Kidney (tissue), 14 donors: ENCODE results near the gene BACH2. TPM values are rescaled to one million over a fixed set of nuclear protein-coding genes. Genes with fewer than 3 reads are reported as not detected.
A peak's percentile ranks its signal among the peaks of the same experiment; 100 is the strongest.

Source experiments
- DNase-seq, 5 donors: peaks; one replicate each; pipeline ENCODE4 v3.0.0-alpha.2; 2013 to 2020
- FAIRE-seq: peaks from 2 replicates; lab custom pipeline; 2012; peaks lifted over from hg19 to GRCh38; lab: Jason Lieb, UNC
- H3K27ac ChIP-seq, 2 donors: one replicate each; pipeline ENCODE4 v1.7.0; 2013; ENCODE audit warnings: low read depth in 2 of 2, low read length in 2 of 2, inconsistent platforms in 1 of 2
- H3K27me3 ChIP-seq: one replicate; pipeline ENCODE4 v1.7.1; 2013; ENCODE audit warnings: low read length, inconsistent platforms; ENCODE audit not compliant: control insufficient read depth, insufficient read depth
- H3K36me3 ChIP-seq, 3 donors: one replicate each; pipeline versions ENCODE4 v1.7.0 to v1.7.1; 2013; ENCODE audit warnings: low read length in 3 of 3, control low read depth in 1 of 3, inconsistent platforms in 1 of 3; ENCODE audit not compliant: insufficient read depth in 3 of 3, control insufficient read depth in 2 of 3
- H3K4me1 ChIP-seq, 3 donors: one replicate each; pipeline versions ENCODE4 v1.7.0 to v1.7.1; 2013; ENCODE audit warnings: low read length in 3 of 3, inconsistent platforms in 1 of 3, low read depth in 1 of 3; ENCODE audit not compliant: control insufficient read depth in 2 of 3, insufficient read depth in 2 of 3
- H3K4me3 ChIP-seq, 3 donors: one replicate each; pipeline versions ENCODE4 v1.7.0 to v1.8.1; 2013; ENCODE audit warnings: low read length in 3 of 3, control low read depth in 1 of 3, inconsistent platforms in 1 of 3
- H3K9ac ChIP-seq, 3 donors: one replicate each; pipeline versions ENCODE4 v1.7.0 to v1.7.1; 2013; ENCODE audit warnings: low read length in 3 of 3, control low read depth in 1 of 3, inconsistent platforms in 1 of 3
- H3K9me3 ChIP-seq, 3 donors: one replicate each; pipeline versions ENCODE4 v1.7.0 to v1.7.1; 2013; ENCODE audit warnings: low read length in 3 of 3, control low read depth in 1 of 3, inconsistent platforms in 1 of 3; ENCODE audit not compliant: control insufficient read depth in 2 of 3, insufficient read depth in 1 of 3
- CTCF ChIP-seq: IDR thresholded peaks from 3 replicates; pipeline ENCODE4 v1.5.1; 2012; ENCODE audit warnings: mild to moderate bottlenecking, moderate library complexity, borderline replicate concordance; ENCODE audit not compliant: insufficient read depth; ENCODE audit errors: extremely low read depth
- intact Hi-C: fragments of 100-400 bp; cut with DNase I; formaldehyde crosslinking; loops from one replicate; pipeline ENCODE4 v1.11.1; 2022
- polyA plus RNA-seq: library from polyadenylated mRNA; stranded (reverse); fragments of 350-450 nt; fragmentation: Illumina TruSeq; extraction: RNeasy Lipid Tissue Mini Kit (QIAGEN cat#74804); gene quantifications from one replicate; pipeline ENCODE4 v1.2.3, GENCODE V29; 2014; ENCODE audit warnings: low read depth, low replicate concordance; ENCODE audit not compliant: insufficient read depth
- total RNA-seq: library from RNA; stranded (reverse); fragmentation: NEBNext Ultra II Directional; extraction: Animal tissue kit (Norgen Biotek cat#: 25700); gene quantifications from one replicate; pipeline ENCODE4 v1.2.1, GENCODE V29; 2021
- donor health status: control.
- donor health status: control.
- donor health status: control.
- donor health status: control.
- donor health status: control.
- donor health status: DM: yes; HTN: yes; CAD: no.
- donor health status: Normal renal cell carcinoma (clear cell type).

BACH2 gene
- total and polyA plus RNA-seq, 2 donors from 2014 or later = 0.32 to 6.9 TPM

GRCh38 chr6:90197854-90198496 is 98.7 kb downstream of the BACH2 start:
- intact Hi-C loops = no loop called here
- H3K27ac ChIP-seq = no peak overlapping the region
- no peaks in the 10 kb centered on the region for H3K27me3 ChIP-seq
- H3K9me3 ChIP-seq = peaks cover 0 to 4% (median 0%) of the 10 kb centered on the region in 3 donors
- no peak for TF ChIP-seq CTCF
- no peak for FAIRE-seq
- no peak for DNase-seq
- H3K9ac ChIP-seq = no peak overlapping the region
- H3K36me3 ChIP-seq = no peaks in the 10 kb centered on the region
- H3K4me1 ChIP-seq = no peaks in the 10 kb centered on the region
- H3K4me3 ChIP-seq = no peak overlapping the region

- H3K27me3 ChIP-seq = no peaks in the 10 kb centered on the region
- no peak for FAIRE-seq
- no peak for TF ChIP-seq CTCF
- no peaks in the 10 kb centered on the region for H3K4me1 ChIP-seq
- H3K9ac ChIP-seq = no peak overlapping the region
- no peak overlapping the region for H3K4me3 ChIP-seq
- no peaks in the 10 kb centered on the region for H3K36me3 ChIP-seq
- no peak overlapping the region for H3K27ac ChIP-seq
- intact Hi-C loops = no loop called here
- no peak for DNase-seq
- peaks cover 0 to 4% (median 0%) of the 10 kb centered on the region in 3 donors for H3K9me3 ChIP-seq
Observed at GRCh38 chr6:90195094-90195829, 101.4 kb downstream of the BACH2 start.

DNA sequence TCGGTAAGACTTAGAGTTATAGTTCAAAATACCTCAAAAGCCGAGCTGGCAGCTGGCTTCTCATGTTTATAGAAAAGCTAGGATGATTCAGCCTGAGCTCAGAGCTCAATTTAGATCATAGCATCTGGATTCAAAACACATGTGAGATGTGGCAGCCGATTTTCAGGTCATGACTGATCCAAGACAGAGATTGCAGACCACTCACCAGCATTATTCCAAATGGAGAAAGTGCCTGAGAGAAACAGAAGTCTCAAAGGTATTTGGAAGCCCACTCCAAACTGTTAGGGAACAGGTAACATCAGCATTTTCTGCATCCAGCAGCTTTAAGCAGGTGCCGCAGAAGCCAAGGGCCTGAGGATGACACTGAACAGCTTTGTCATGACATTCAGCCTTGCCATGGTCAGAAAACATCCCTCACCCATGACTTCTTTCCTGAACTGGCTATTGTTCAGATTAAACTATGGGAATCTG is 102.2 kb downstream of the BACH2 start:
- DNase-seq = peak in 1 of 5 donors; percentile 20
- Histone ChIP-seq H3K4me1 (no peaks in the 10 kb centered on the region), H3K9ac (no peak overlapping the region), H3K4me3 (no peak overlapping the region), H3K27ac (no peak overlapping the region), H3K9me3 (peaks cover 0 to 4% (median 0%) of the 10 kb centered on the region in 3 donors), H3K36me3 (no peaks in the 10 kb centered on the region), H3K27me3 (no peaks in the 10 kb centered on the region)
- no peak for FAIRE-seq
- intact Hi-C loops = no loop called here
- no peak for TF ChIP-seq CTCF
